ENCODE measurements around the gene ZFAND6. TPM values are rescaled to one million over a fixed set of nuclear protein-coding genes. Genes with fewer than 3 reads are reported as not detected.

ZFAND6 gene
- total RNA-seq, 1 experiment from 2014 or later = 41.4 TPM

- ChIA-PET POLR2A (ENCODE audit: low non-redundant PET) (no interaction called here), CTCF (no interaction called here)
- H3K4me3 ChIP-seq (ENCODE audit: low read depth, low read length, poor library complexity, severe bottlenecking) = no peak overlapping the region
- no TSS peak for BruUV-seq (replicated peaks)
- no peak for TF ChIP-seq CTCF (conservative IDR thresholded peaks at IDR 0.05; ENCODE audit: low read depth, low read length)
- no peak for TF ChIP-seq EZH2 (IDR thresholded peaks at IDR 0.05; ENCODE audit: borderline replicate concordance, low read depth, low read length, poor library complexity, severe bottlenecking)
- intact Hi-C loops (cut with micrococcal nuclease; ENCODE audit: unreplicated experiment) = no loop called here
- H3K4me1 ChIP-seq (ENCODE audit: insufficient read depth, low read length, poor library complexity, severe bottlenecking) = no peaks in the 10 kb centered on the region
- no peaks in the 10 kb centered on the region for H3K9me3 ChIP-seq (ENCODE audit: low read depth, low read length, poor library complexity, severe bottlenecking)
- no peaks in the 10 kb centered on the region for H3K36me3 ChIP-seq (ENCODE audit: insufficient read depth, low read length, poor library complexity, severe bottlenecking)
- no peak for DNase-seq (ENCODE audit: low spot score)
- H3K27me3 ChIP-seq (replicated peaks; ENCODE audit: insufficient read depth, low read depth, low read length, poor library complexity) = no peaks in the 10 kb centered on the region
- no peak overlapping the region for H3K27ac ChIP-seq (ENCODE audit: low read depth, low read length, poor library complexity, severe bottlenecking)
Measured at GRCh38 chr15:80140909-80141308, 81.4 kb downstream of the ZFAND6 start.

GRCh38 chr15:80141916-80142598, 82.6 kb downstream of the ZFAND6 start:
- ChIA-PET POLR2A (ENCODE audit: low non-redundant PET) (no interaction called here), CTCF (no interaction called here)
- Histone ChIP-seq H3K4me1 (ENCODE audit: insufficient read depth, low read length, poor library complexity, severe bottlenecking) (no peaks in the 10 kb centered on the region), H3K36me3 (ENCODE audit: insufficient read depth, low read length, poor library complexity, severe bottlenecking) (no peaks in the 10 kb centered on the region), H3K27ac (ENCODE audit: low read depth, low read length, poor library complexity, severe bottlenecking) (no peak overlapping the region), H3K27me3 (replicated peaks; ENCODE audit: insufficient read depth, low read depth, low read length, poor library complexity) (no peaks in the 10 kb centered on the region), H3K4me3 (ENCODE audit: low read depth, low read length, poor library complexity, severe bottlenecking) (no peak overlapping the region), H3K9me3 (ENCODE audit: low read depth, low read length, poor library complexity, severe bottlenecking) (no peaks in the 10 kb centered on the region)
- intact Hi-C loops (cut with micrococcal nuclease; ENCODE audit: unreplicated experiment) = no loop called here
- TF ChIP-seq EZH2 (IDR thresholded peaks at IDR 0.05; ENCODE audit: borderline replicate concordance, low read depth, low read length, poor library complexity, severe bottlenecking) (no peak), CTCF (conservative IDR thresholded peaks at IDR 0.05; ENCODE audit: low read depth, low read length) (no peak)
- DNase-seq (ENCODE audit: low spot score) = no peak
- BruUV-seq (replicated peaks) = no TSS peak

GRCh38 chr15:80142646-80143045, 83.2 kb downstream of the ZFAND6 start:
- intact Hi-C loops (cut with micrococcal nuclease; ENCODE audit: unreplicated experiment) = no loop called here
- Histone ChIP-seq H3K27ac (ENCODE audit: low read depth, low read length, poor library complexity, severe bottlenecking) (no peak overlapping the region), H3K27me3 (replicated peaks; ENCODE audit: insufficient read depth, low read depth, low read length, poor library complexity) (no peaks in the 10 kb centered on the region), H3K36me3 (ENCODE audit: insufficient read depth, low read length, poor library complexity, severe bottlenecking) (no peaks in the 10 kb centered on the region), H3K4me1 (ENCODE audit: insufficient read depth, low read length, poor library complexity, severe bottlenecking) (no peaks in the 10 kb centered on the region), H3K4me3 (ENCODE audit: low read depth, low read length, poor library complexity, severe bottlenecking) (no peak overlapping the region), H3K9me3 (ENCODE audit: low read depth, low read length, poor library complexity, severe bottlenecking) (no peaks in the 10 kb centered on the region)
- POLR2A ChIA-PET (ENCODE audit: low non-redundant PET) = no interaction called here
- TF ChIP-seq EZH2 (IDR thresholded peaks at IDR 0.05; ENCODE audit: borderline replicate concordance, low read depth, low read length, poor library complexity, severe bottlenecking) (no peak), CTCF (conservative IDR thresholded peaks at IDR 0.05; ENCODE audit: low read depth, low read length) (no peak)
- CTCF ChIA-PET = no interaction called here
- DNase-seq (ENCODE audit: low spot score) = no peak
- no TSS peak for BruUV-seq (replicated peaks)

Measured in A673 (cell line).